Sigmoid colon (tissue), 4 donors: ENCODE measurements around the gene SERP2.

Source experiments
- EP300 ChIP-seq, 4 donors: sonication (generic); formaldehyde crosslinking; IDR thresholded peaks; one replicate each; pipeline ENCODE4 v1.6.1; 2017; ENCODE audit warnings: antibody characterized with exemption in 4 of 4
- POLR2A ChIP-seq, 2 donors: fragments of 450-650 bp; IDR thresholded peaks; one replicate each; pipeline ENCODE4 v1.6.1; 2016; ENCODE audit warnings: antibody characterized with exemption in 2 of 2, mild to moderate bottlenecking in 2 of 2, moderate library complexity in 2 of 2
- POLR2AphosphoS5 ChIP-seq, 4 donors: sonication (generic); formaldehyde crosslinking; IDR thresholded peaks; one replicate each; pipeline ENCODE4 v1.6.1; 2017; ENCODE audit warnings: antibody characterized with exemption in 4 of 4
- TF ChIP-seq, protein P1 (sequence below), 4 experiments: fragments of 450-650 bp in 3 of 4; fragments of 200-600 bp in 1 of 4; IDR thresholded peaks; one replicate each; pipeline ENCODE4 v1.5.1; 2016 to 2019; ENCODE audit warnings: antibody characterized with exemption in 4 of 4, mild to moderate bottlenecking in 3 of 4, moderate library complexity in 2 of 4

DNA sequence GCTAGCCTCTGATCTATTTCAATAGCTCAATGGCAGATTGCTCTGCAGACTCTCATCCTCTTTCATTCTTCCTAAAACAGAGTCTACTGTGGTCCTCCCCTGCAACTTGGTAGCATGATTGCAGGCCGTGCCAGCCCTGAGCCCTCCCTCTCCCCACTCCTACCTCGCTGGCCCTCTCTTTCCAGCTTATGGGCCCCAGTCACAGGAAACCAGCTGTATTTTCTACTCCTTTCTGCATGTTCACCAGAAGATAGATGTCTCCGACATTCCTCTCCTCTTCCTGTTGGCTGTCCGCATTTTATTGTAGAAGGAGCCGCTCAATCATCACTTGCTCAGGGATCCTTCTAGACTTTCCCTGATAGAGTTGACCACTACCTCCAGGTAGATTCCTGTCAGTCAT, 50.2 kb downstream of the SERP2 start:
- TF ChIP-seq POLR2A (IDR thresholded peaks at IDR 0.05) (no peak), POLR2AphosphoS5 (IDR thresholded peaks at IDR 0.05) (no peak), EP300 (IDR thresholded peaks at IDR 0.05) (no peak)
- TF ChIP-seq, protein P1, sequence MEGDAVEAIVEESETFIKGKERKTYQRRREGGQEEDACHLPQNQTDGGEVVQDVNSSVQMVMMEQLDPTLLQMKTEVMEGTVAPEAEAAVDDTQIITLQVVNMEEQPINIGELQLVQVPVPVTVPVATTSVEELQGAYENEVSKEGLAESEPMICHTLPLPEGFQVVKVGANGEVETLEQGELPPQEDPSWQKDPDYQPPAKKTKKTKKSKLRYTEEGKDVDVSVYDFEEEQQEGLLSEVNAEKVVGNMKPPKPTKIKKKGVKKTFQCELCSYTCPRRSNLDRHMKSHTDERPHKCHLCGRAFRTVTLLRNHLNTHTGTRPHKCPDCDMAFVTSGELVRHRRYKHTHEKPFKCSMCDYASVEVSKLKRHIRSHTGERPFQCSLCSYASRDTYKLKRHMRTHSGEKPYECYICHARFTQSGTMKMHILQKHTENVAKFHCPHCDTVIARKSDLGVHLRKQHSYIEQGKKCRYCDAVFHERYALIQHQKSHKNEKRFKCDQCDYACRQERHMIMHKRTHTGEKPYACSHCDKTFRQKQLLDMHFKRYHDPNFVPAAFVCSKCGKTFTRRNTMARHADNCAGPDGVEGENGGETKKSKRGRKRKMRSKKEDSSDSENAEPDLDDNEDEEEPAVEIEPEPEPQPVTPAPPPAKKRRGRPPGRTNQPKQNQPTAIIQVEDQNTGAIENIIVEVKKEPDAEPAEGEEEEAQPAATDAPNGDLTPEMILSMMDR (IDR thresholded peaks at IDR 0.05): no peak
